ENCODE measurements around the gene DALRD3. TPM values are rescaled to one million over a fixed set of nuclear protein-coding genes. Genes with fewer than 3 reads are reported as not detected.

The DALRD3 gene
- total and polyA plus RNA-seq, 2 of the 8 experiments (the other 6 are each of a cell fraction or from before 2014, with no cell fraction given): 30.4 to 86.5 TPM

DNA sequence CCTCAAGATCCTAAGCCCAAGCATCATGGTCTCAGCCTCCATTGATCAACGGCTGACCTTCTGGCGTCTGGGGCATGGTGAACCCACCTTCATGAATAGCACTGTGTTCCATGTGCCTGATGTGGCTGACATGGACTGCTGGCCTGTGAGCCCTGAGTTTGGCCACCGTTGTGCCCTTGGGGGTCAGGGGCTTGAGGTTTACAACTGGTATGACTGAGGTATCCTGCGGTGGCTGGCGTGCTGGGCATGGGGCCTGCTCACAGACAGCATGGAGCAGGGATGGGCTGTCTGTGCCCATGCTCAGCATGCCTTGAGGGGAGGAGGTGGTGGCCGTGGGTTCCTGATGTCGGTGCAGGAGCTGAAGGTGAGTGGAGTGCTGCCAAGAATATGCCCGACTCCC lies 3.3 kb downstream of the DALRD3 start (continued):
- TF ChIP-seq KDM4A (IDR thresholded peaks at IDR 0.05; ENCODE audit: low read depth, low read length, severe bottlenecking) (no peak), TBP (IDR thresholded peaks at IDR 0.05; ENCODE audit: low read depth, low read length) (no peak), GABPA (IDR thresholded peaks at IDR 0.05; ENCODE audit: borderline replicate concordance, insufficient read depth, low read length) (no peak), SIX5 (IDR thresholded peaks at IDR 0.05; ENCODE audit: low read depth, low read length) (no peak)
